GM12878 (cell line): ENCODE measurements around the gene ZNF283.

Experiments used
- CBFB ChIP-seq: IDR thresholded peaks from 2 replicates; pipeline ENCODE4 v1.6.1; 2016; ENCODE audit warnings: antibody characterized with exemption, low read depth
- CEBPB ChIP-seq, 2 experiments: fragments of 150-350 bp in 1 of 2; IDR thresholded peaks; 2 replicates each; pipeline ENCODE4 v1.6.1; 2012 to 2014; ENCODE audit warnings: low read depth in 2 of 2, low read length in 2 of 2, borderline replicate concordance in 1 of 2, inconsistent platforms in 1 of 2
- EP300 ChIP-seq, 2 experiments: fragments of 150-350 bp in 1 of 2; IDR thresholded peaks; 2 replicates each; pipeline ENCODE4 v1.6.1; 2011 to 2012; ENCODE audit warnings: low read depth in 2 of 2, low read length in 2 of 2, borderline replicate concordance in 1 of 2, improper control_type of control experiment in 1 of 2, inconsistent platforms in 1 of 2; ENCODE audit not compliant: control insufficient read depth in 1 of 2
- GABPA ChIP-seq: IDR thresholded peaks from 2 replicates; pipeline ENCODE4 v1.6.1; 2014; ENCODE audit warnings: antibody characterized with exemption, low read depth, mild to moderate bottlenecking, inconsistent platforms
- JUNB ChIP-seq: IDR thresholded peaks from 2 replicates; pipeline ENCODE4 v1.6.1; 2016; ENCODE audit warnings: antibody characterized with exemption, mild to moderate bottlenecking
- KDM1A ChIP-seq: fragments of 200-600 bp; sonication (generic); IDR thresholded peaks from 2 replicates; pipeline ENCODE4 v1.6.1; 2016; ENCODE audit warnings: borderline replicate concordance
- MXI1 ChIP-seq: fragments of 150-350 bp; IDR thresholded peaks from 2 replicates; pipeline ENCODE4 v1.6.1; 2011; ENCODE audit warnings: low read depth, mild to moderate bottlenecking, inconsistent platforms, low read length, improper control_type of control experiment
- NFXL1 ChIP-seq: fragments of 450-650 bp; IDR thresholded peaks from 2 replicates; pipeline ENCODE4 v1.6.1; 2017; ENCODE audit warnings: antibody characterized with exemption, mild to moderate bottlenecking, borderline replicate concordance
- SMC3 ChIP-seq: IDR thresholded peaks from 2 replicates; pipeline ENCODE4 v1.6.1; 2011; ENCODE audit warnings: low read length, improper control_type of control experiment, borderline replicate concordance
- SREBF1 ChIP-seq: IDR thresholded peaks from 2 replicates; pipeline ENCODE4 v1.6.1; 2012; ENCODE audit warnings: mild to moderate bottlenecking, low read length
- ZBTB4 ChIP-seq: fragments of 450-650 bp; formaldehyde crosslinking; IDR thresholded peaks from 2 replicates; pipeline ENCODE4 v1.4.0; 2022; ENCODE audit warnings: mild to moderate bottlenecking, moderate library complexity
- TF ChIP-seq, protein P1 (sequence below), 3 experiments: IDR thresholded peaks in 2 of 3; conservative IDR thresholded peaks in 1 of 3; 2 replicates each; pipeline ENCODE4 v1.5.1; 2011; ENCODE audit warnings: low read depth in 3 of 3, low read length in 3 of 3, mild to moderate bottlenecking in 3 of 3, control low read depth in 2 of 3, moderate library complexity in 2 of 3, inconsistent platforms in 1 of 3, mixed read lengths in 1 of 3; ENCODE audit not compliant: control insufficient read depth in 2 of 3, insufficient read depth in 1 of 3; ENCODE audit errors: extremely low read depth in 1 of 3
- TF ChIP-seq, protein P2 (sequence below): IDR thresholded peaks from 2 replicates; pipeline ENCODE4 v1.6.1; 2012; ENCODE audit warnings: low read depth, low read length, improper control_type of control experiment

GRCh38 chr19:43812259-43812658 is 14.9 kb upstream of the ZNF283 start:
- TF ChIP-seq, protein P1, sequence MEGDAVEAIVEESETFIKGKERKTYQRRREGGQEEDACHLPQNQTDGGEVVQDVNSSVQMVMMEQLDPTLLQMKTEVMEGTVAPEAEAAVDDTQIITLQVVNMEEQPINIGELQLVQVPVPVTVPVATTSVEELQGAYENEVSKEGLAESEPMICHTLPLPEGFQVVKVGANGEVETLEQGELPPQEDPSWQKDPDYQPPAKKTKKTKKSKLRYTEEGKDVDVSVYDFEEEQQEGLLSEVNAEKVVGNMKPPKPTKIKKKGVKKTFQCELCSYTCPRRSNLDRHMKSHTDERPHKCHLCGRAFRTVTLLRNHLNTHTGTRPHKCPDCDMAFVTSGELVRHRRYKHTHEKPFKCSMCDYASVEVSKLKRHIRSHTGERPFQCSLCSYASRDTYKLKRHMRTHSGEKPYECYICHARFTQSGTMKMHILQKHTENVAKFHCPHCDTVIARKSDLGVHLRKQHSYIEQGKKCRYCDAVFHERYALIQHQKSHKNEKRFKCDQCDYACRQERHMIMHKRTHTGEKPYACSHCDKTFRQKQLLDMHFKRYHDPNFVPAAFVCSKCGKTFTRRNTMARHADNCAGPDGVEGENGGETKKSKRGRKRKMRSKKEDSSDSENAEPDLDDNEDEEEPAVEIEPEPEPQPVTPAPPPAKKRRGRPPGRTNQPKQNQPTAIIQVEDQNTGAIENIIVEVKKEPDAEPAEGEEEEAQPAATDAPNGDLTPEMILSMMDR (IDR thresholded peaks at IDR 0.05 in 2 of 3, conservative IDR thresholded peaks at IDR 0.05 in 1 of 3; ENCODE audit: control insufficient read depth in 2 of 3, extremely low read depth in 1 of 3, insufficient read depth in 1 of 3, low read depth in 3 of 3, low read length in 3 of 3): no peak
- no peak for TF ChIP-seq ZBTB4 (CRISPR knock-in tag)
- TF ChIP-seq, protein P2, sequence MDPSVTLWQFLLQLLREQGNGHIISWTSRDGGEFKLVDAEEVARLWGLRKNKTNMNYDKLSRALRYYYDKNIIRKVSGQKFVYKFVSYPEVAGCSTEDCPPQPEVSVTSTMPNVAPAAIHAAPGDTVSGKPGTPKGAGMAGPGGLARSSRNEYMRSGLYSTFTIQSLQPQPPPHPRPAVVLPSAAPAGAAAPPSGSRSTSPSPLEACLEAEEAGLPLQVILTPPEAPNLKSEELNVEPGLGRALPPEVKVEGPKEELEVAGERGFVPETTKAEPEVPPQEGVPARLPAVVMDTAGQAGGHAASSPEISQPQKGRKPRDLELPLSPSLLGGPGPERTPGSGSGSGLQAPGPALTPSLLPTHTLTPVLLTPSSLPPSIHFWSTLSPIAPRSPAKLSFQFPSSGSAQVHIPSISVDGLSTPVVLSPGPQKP: no peak
- TF ChIP-seq CEBPB (IDR thresholded peaks at IDR 0.05; ENCODE audit: borderline replicate concordance in 1 of 2, low read depth in 2 of 2, low read length in 2 of 2): no peak
- TF ChIP-seq JUNB: no peak
- TF ChIP-seq SMC3: no peak
- TF ChIP-seq GABPA: no peak
- TF ChIP-seq SREBF1: no peak
- TF ChIP-seq MXI1: no peak
- TF ChIP-seq KDM1A: no peak
- no peak for TF ChIP-seq EP300 (IDR thresholded peaks at IDR 0.05; ENCODE audit: borderline replicate concordance in 1 of 2, control insufficient read depth in 1 of 2, low read depth in 2 of 2, low read length in 2 of 2)
- TF ChIP-seq NFXL1: no peak
- no peak for TF ChIP-seq CBFB
